ENCODE measurements around the gene BEND3. TPM values are rescaled to one million over a fixed set of nuclear protein-coding genes. Genes with fewer than 3 reads are reported as not detected.

The BEND3 gene
- total RNA-seq, 1 donor from 2014 or later, result 3.8 TPM

GRCh38 chr6:107057679-107058078, 57.6 kb downstream of the BEND3 start:
- Histone ChIP-seq H3K36me3 (no peaks in the 10 kb centered on the region), H3K4me3 (no peak overlapping the region), H3K4me1 (no peaks in the 10 kb centered on the region), H3K27me3 (no peaks in the 10 kb centered on the region), H3K9me3 (no peaks in the 10 kb centered on the region), H3K27ac (no peak overlapping the region)
- TF ChIP-seq CTCF (IDR thresholded peaks at IDR 0.05), result no peak
- ATAC-seq (no peak), DNase-seq (no peak)
- intact Hi-C loops (cut with DNase I), result no loop called here

DNA sequence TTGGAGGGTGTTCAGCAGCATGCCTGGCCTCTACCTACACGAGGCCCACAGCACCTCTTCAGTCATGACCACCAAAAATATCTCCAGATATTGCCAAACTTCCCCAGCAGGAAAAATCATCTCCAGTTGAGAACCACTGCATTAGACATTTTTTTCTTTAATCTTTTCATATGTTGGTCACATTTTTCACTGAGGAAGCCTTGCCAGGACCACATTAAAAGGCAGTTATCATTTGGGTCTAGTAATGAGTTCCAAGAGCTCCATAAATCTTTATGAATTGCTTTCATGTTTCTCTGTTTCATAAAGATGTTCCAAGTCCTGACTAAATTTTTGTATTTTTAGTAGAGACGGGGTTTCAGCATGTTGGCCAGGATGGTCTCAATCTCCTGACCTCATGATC, 58.5 kb downstream of the BEND3 start:
- TF ChIP-seq CTCF (IDR thresholded peaks at IDR 0.05), result no peak
- Histone ChIP-seq H3K9me3 (no peaks in the 10 kb centered on the region), H3K4me1 (no peaks in the 10 kb centered on the region), H3K4me3 (no peak overlapping the region), H3K27ac (no peak overlapping the region), H3K27me3 (no peaks in the 10 kb centered on the region), H3K36me3 (peaks cover 3% of the 10 kb centered on the region)
- intact Hi-C loops (cut with DNase I), result no loop called here
- ATAC-seq (no peak), DNase-seq (no peak)

GRCh38 chr6:107047807-107048206, 67.5 kb downstream of the BEND3 start:
- ATAC-seq, result no peak
- Histone ChIP-seq H3K4me3 (no peak overlapping the region), H3K9me3 (no peaks in the 10 kb centered on the region), H3K27me3 (no peaks in the 10 kb centered on the region), H3K27ac (no peak overlapping the region), H3K4me1 (no peaks in the 10 kb centered on the region), H3K36me3 (peaks cover 32% of the 10 kb centered on the region)
- DNase-seq, result no peak
- intact Hi-C loops (cut with DNase I), result no loop called here
- TF ChIP-seq CTCF (IDR thresholded peaks at IDR 0.05), result no peak

DNA sequence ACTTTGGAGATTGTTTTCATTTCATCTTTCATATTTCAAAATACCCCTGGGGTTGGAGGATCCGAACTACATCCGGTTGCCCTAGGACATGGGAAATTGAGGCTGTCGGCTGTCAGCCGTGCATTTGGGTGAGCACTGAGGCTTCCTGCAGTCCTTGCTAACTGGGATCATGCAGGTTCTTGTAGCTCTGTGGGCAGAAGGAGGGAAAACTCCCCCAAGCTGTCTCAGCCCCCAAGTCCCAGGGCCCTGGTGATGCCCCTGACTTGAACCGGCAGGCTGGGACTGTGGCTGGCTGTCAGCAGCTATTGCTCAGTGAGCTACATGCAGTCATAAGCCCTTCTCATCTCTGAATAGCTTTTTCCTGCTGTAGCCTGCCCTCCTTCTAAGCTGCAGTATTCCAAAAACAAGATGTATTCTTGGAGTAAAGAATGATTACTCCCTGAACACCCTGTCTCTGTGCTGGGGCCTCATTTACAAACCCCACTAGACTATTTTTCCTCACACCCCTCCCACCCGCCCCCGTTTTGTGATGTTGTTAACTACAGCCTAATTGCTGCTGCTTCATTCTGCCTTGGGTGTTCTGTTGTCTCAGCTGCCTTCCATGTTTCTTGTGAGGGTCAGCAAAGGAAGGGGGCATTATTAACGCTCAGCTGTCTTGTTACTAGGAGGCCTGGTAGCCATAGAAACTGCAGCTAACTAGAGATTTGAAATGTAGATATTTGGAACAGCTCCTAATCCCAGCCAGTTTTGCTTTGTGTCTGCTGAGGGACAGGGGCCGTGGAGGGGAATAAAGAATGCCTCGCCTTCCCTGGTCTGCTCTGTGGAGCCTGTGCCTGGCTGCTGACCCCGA, 69.3 kb downstream of the BEND3 start:
- ATAC-seq (no peak), DNase-seq (no peak)
- intact Hi-C loops (cut with DNase I), result no loop called here
- no peaks in the 10 kb centered on the region for H3K27me3 ChIP-seq
- no peaks in the 10 kb centered on the region for H3K9me3 ChIP-seq
- peaks cover 34% of the 10 kb centered on the region for H3K36me3 ChIP-seq
- no peaks in the 10 kb centered on the region for H3K4me1 ChIP-seq
- H3K4me3 ChIP-seq, result no peak overlapping the region
- no peak overlapping the region for H3K27ac ChIP-seq
- TF ChIP-seq CTCF (IDR thresholded peaks at IDR 0.05), result no peak

GRCh38 chr6:107033126-107033525, 82.2 kb downstream of the BEND3 start:
- Histone ChIP-seq H3K27me3 (no peaks in the 10 kb centered on the region), H3K27ac (no peak overlapping the region), H3K36me3 (no peaks in the 10 kb centered on the region), H3K9me3 (no peaks in the 10 kb centered on the region), H3K4me3 (no peak overlapping the region), H3K4me1 (no peaks in the 10 kb centered on the region)
- ATAC-seq (no peak), DNase-seq (no peak)
- intact Hi-C loops (cut with DNase I), result no loop called here
- TF ChIP-seq CTCF (IDR thresholded peaks at IDR 0.05), result no peak

Measured in upper lobe of right lung (tissue), 1 donor.